HL-60 (cell line): ENCODE data around the gene CBFA2T2.

Source experiments
- DNase-seq, 2 experiments: peaks; one replicate each; pipeline ENCODE4 v3.0.0-alpha.2; 2010 to 2020; ENCODE audit warnings: low read depth in 1 of 2, low spot score in 1 of 2
- H3K27ac ChIP-seq: fragments of 250-450 bp; sonication (Bioruptor Pico); replicated peaks from 2 replicates; pipeline ENCODE4 v1.5.1; 2020; ENCODE audit warnings: mild to moderate bottlenecking, moderate library complexity
- H3K27me3 ChIP-seq: fragments of 250-450 bp; sonication (Bioruptor Pico); 2 replicates; pipeline ENCODE4 v1.5.1; 2021; ENCODE audit warnings: mild to moderate bottlenecking, moderate library complexity; ENCODE audit not compliant: insufficient read depth, poor library complexity, severe bottlenecking
- H3K4me3 ChIP-seq: replicated peaks from 2 replicates; pipeline ENCODE4 v1.5.1; 2011; ENCODE audit warnings: mild to moderate bottlenecking, control low read depth, low read length; ENCODE audit not compliant: insufficient read depth
- CTCF ChIP-seq: IDR thresholded peaks from one replicate; pipeline ENCODE4 v1.5.1; 2011; ENCODE audit warnings: low read length, control low read depth, inconsistent platforms; ENCODE audit not compliant: insufficient read depth
- GABPA ChIP-seq: IDR thresholded peaks from 2 replicates; pipeline ENCODE4 v1.6.1; 2012; ENCODE audit warnings: low read depth
- POLR2AphosphoS5 ChIP-seq: IDR thresholded peaks from 2 replicates; pipeline ENCODE4 v1.6.1; 2012; ENCODE audit warnings: low read depth
- REST ChIP-seq: IDR thresholded peaks from 2 replicates; pipeline ENCODE4 v1.6.1; 2012; ENCODE audit warnings: low read depth; ENCODE audit not compliant: insufficient replicate concordance
- SPI1 ChIP-seq: IDR thresholded peaks from 2 replicates; pipeline ENCODE4 v1.6.1; 2012; ENCODE audit warnings: low read depth, mild to moderate bottlenecking, borderline replicate concordance

CBFA2T2 gene

GRCh38 chr20:33669873-33670640 is 180.2 kb downstream of the CBFA2T2 start:
- Histone ChIP-seq H3K27me3 (no peaks in the 10 kb centered on the region), H3K4me3 (no peak overlapping the region), H3K27ac (no peak overlapping the region)
- DNase-seq, result no peak
- TF ChIP-seq GABPA, result no peak
- TF ChIP-seq CTCF, result no peak
- no peak for TF ChIP-seq REST
- no peak for TF ChIP-seq SPI1
- TF ChIP-seq POLR2AphosphoS5, result no peak

GRCh38 chr20:33670715-33671499 is 181.0 kb downstream of the CBFA2T2 start:
- Histone ChIP-seq H3K27me3 (no peaks in the 10 kb centered on the region), H3K4me3 (no peak overlapping the region), H3K27ac (no peak overlapping the region)
- no peak for TF ChIP-seq POLR2AphosphoS5
- TF ChIP-seq SPI1, result no peak
- no peak for TF ChIP-seq CTCF
- TF ChIP-seq REST, result no peak
- TF ChIP-seq GABPA, result no peak
- no peak for DNase-seq

- H3K27ac ChIP-seq, result no peak overlapping the region
- TF ChIP-seq CTCF (no peak), SPI1 (no peak), POLR2AphosphoS5 (no peak), REST (no peak), GABPA (no peak)
- H3K27me3 ChIP-seq, result no peaks in the 10 kb centered on the region
- no peak for DNase-seq
- H3K4me3 ChIP-seq, result no peak overlapping the region
Observed at GRCh38 chr20:33671573-33672288, 181.8 kb downstream of the CBFA2T2 start.
